T-helper 22 cell (primary cell): ENCODE data around the gene IGF1R.
"Not testable (repeated sequence)": the region's sequence is repeated elsewhere in the genome, so short reads cannot be mapped to it uniquely, and the experiment has no call there.

ENCODE experiments used
- DNase-seq: peaks from one replicate; pipeline ENCODE4 v3.0.0-alpha.2; 2020; ENCODE audit warnings: low read depth

Gene IGF1R

GRCh38 chr15:98964466-98965133 is 316.3 kb downstream of the IGF1R start:
- no peak for DNase-seq

GRCh38 chr15:98965134-98965491 is 316.8 kb downstream of the IGF1R start:
- DNase-seq, result not testable (repeated sequence)

- no peak for DNase-seq
Observed at GRCh38 chr15:98965597-98965996, 317.3 kb downstream of the IGF1R start.

- no peak for DNase-seq
Observed at GRCh38 chr15:98966091-98966787, 317.9 kb downstream of the IGF1R start.

- no peak for DNase-seq
Observed at GRCh38 chr15:98967096-98967495, 318.8 kb downstream of the IGF1R start.

- no peak for DNase-seq
Observed at GRCh38 chr15:98967916-98968315, 319.6 kb downstream of the IGF1R start.

- no peak for DNase-seq
Observed at GRCh38 chr15:98968576-98968975, 320.2 kb downstream of the IGF1R start.

GRCh38 chr15:98969126-98969735 is 320.9 kb downstream of the IGF1R start:
- no peak for DNase-seq

GRCh38 chr15:98970799-98971198 is 322.5 kb downstream of the IGF1R start:
- DNase-seq, result no peak

GRCh38 chr15:98976500-98976899 is 328.2 kb downstream of the IGF1R start:
- DNase-seq, result no peak

GRCh38 chr15:98977441-98977840 is 329.1 kb downstream of the IGF1R start:
- DNase-seq, result no peak

GRCh38 chr15:98978153-98978552 is 329.8 kb downstream of the IGF1R start:
- no peak for DNase-seq

- DNase-seq, result no peak
Observed at GRCh38 chr15:98980899-98981228, 332.5 kb downstream of the IGF1R start.

GRCh38 chr15:98981851-98982722 is 333.7 kb downstream of the IGF1R start:
- DNase-seq, result no peak

GRCh38 chr15:98983334-98983733 is 335.0 kb downstream of the IGF1R start:
- no peak for DNase-seq

- no peak for DNase-seq
Observed at GRCh38 chr15:98986281-98986680, 337.9 kb downstream of the IGF1R start.

- DNase-seq, result no peak
Observed at GRCh38 chr15:98994892-98995291, 346.6 kb downstream of the IGF1R start.

GRCh38 chr15:98996169-98996568 is 347.8 kb downstream of the IGF1R start:
- DNase-seq, result no peak

- DNase-seq, result no peak
Observed at GRCh38 chr15:98996624-98997023, 348.3 kb downstream of the IGF1R start.

- no peak for DNase-seq
Observed at GRCh38 chr15:98997312-98997711, 349.0 kb downstream of the IGF1R start.

- no peak for DNase-seq
Observed at GRCh38 chr15:98997755-98998154, 349.4 kb downstream of the IGF1R start.

- no peak for DNase-seq
Observed at GRCh38 chr15:98998279-98998678, 349.9 kb downstream of the IGF1R start.

- no peak for DNase-seq
Observed at GRCh38 chr15:98999233-98999632, 350.9 kb downstream of the IGF1R start.
